ENCODE data around the gene TTLL4. TPM values are rescaled to one million over a fixed set of nuclear protein-coding genes. Genes with fewer than 3 reads are reported as not detected.

TTLL4 gene
- total and polyA plus RNA-seq, 3 donors from 2014 or later = 86.0 to 141 (median 96.9) TPM

- TF ChIP-seq POLR2A (IDR thresholded peaks at IDR 0.05) (no peak), CTCF (IDR thresholded peaks at IDR 0.05) (no peak)
- intact Hi-C loops (cut with DNase I; ENCODE audit: low total_unique reads) = no loop called here
- 86 to 90% methylated on average over 9 of the region's 9 CpGs for WGBS, 2 donors
Measured at GRCh38 chr2:218777276-218777990, 66.8 kb downstream of the TTLL4 start.

GRCh38 chr2:218780046-218780445 is 69.4 kb downstream of the TTLL4 start:
- Histone ChIP-seq H3K36me3 (ENCODE audit: low read depth, missing control alignments) (no peaks in the 10 kb centered on the region), H3K4me1 (peaks cover 6% of the 10 kb centered on the region), H3K9me3 (no peaks in the 10 kb centered on the region), H3K27me3 (no peaks in the 10 kb centered on the region), H3K4me3 (no peak overlapping the region), H3K27ac (no peak overlapping the region)
- no peak for TF ChIP-seq POLR2A (IDR thresholded peaks at IDR 0.05)
- no peak for TF ChIP-seq CTCF (IDR thresholded peaks at IDR 0.05)
- intact Hi-C loops (cut with DNase I; ENCODE audit: low total_unique reads) = no loop called here
- WGBS, 2 donors = 80 to 91% methylated on average over 2 of the region's 2 CpGs
- DNase-seq = no peak

More at GRCh38 chr2:218777276-218777990, 66.8 kb downstream of the TTLL4 start:
- no peaks in the 10 kb centered on the region for H3K36me3 ChIP-seq (ENCODE audit: low read depth, missing control alignments)
- H3K4me3 ChIP-seq = no peak overlapping the region
- DNase-seq = no peak
- peaks cover 6% of the 10 kb centered on the region for H3K4me1 ChIP-seq
- H3K27me3 ChIP-seq = no peaks in the 10 kb centered on the region
- no peak overlapping the region for H3K27ac ChIP-seq
- no peaks in the 10 kb centered on the region for H3K9me3 ChIP-seq

- Histone ChIP-seq H3K27ac (peak overlapping the region; percentile 78 to 81), H3K9me3 (no peaks in the 10 kb centered on the region), H3K36me3 (ENCODE audit: low read depth, missing control alignments) (no peaks in the 10 kb centered on the region), H3K4me3 (peak overlapping the region; percentile 61 to 79), H3K27me3 (no peaks in the 10 kb centered on the region), H3K4me1 (peaks cover 6% of the 10 kb centered on the region)
- DNase-seq = no peak
- intact Hi-C loops (cut with DNase I; ENCODE audit: low total_unique reads) = no loop called here
- TF ChIP-seq POLR2A (IDR thresholded peaks at IDR 0.05) (no peak), CTCF (IDR thresholded peaks at IDR 0.05) (no peak)
- 23 to 26% methylated on average over 15 of the region's 15 CpGs for WGBS, 2 donors
Measured at GRCh38 chr2:218780851-218781690, 70.4 kb downstream of the TTLL4 start.

- Histone ChIP-seq H3K4me3 (peak within 1 kb of the TSS; percentile 61 to 79), H3K27ac (peak within 1 kb of the TSS; percentile 78 to 81), H3K9me3 (no peaks in the 10 kb centered on the region), H3K4me1 (peaks cover 6% of the 10 kb centered on the region), H3K36me3 (ENCODE audit: low read depth, missing control alignments) (no peaks in the 10 kb centered on the region), H3K27me3 (no peaks in the 10 kb centered on the region)
- 1 to 2% methylated on average over 16 to 76 of the region's 76 CpGs for WGBS, 2 donors
- intact Hi-C loops (cut with DNase I; ENCODE audit: low total_unique reads) = no loop called here
- TF ChIP-seq CTCF (IDR thresholded peaks at IDR 0.05) = no peak
- TF ChIP-seq POLR2A (IDR thresholded peaks at IDR 0.05) = no peak
- DNase-seq = peak; percentile 65
Measured at GRCh38 chr2:218781691-218782527, 71.3 kb downstream of the TTLL4 start, which contains the start of gene CYP27A1. Gene CYP27A1, plus strand, starts transcription at chr2:218782147. Its CDS starts 36 bp downstream, at chr2:218782183.

All from testis (tissue), 3 donors.